Endothelial cell of umbilical vein (primary cell): ENCODE data around the gene GAR1. TPM values are rescaled to one million over a fixed set of nuclear protein-coding genes. Genes with fewer than 3 reads are reported as not detected.

ENCODE experiments used
- BruUV-seq: library from RNA; stranded (reverse); fragments of 400-500 nt; replicated peaks from 2 replicates; lab custom pipeline; 2021; lab: Mats Ljungman, UMichigan
- CTCF ChIA-PET: fragments of 300-600, 350-600 bp; sonication (Branson Sonifier 250); formaldehyde crosslinking; loops from one replicate; lab custom pipeline; 2021; ENCODE audit warnings: antibody characterized with exemption, inconsistent platforms; lab: Charles Lee
- POLR2A ChIA-PET: fragments of 300-600, 350-600 bp; sonication (Branson Sonifier 250); formaldehyde crosslinking; loops from one replicate; lab custom pipeline; 2021; ENCODE audit warnings: antibody characterized with exemption, inconsistent platforms; lab: Charles Lee
- DNase-seq: peaks from one replicate; pipeline ENCODE4 v3.0.0-alpha.2; 2011; ENCODE audit warnings: low read depth, low spot score
- FAIRE-seq: peaks from 2 replicates; lab custom pipeline; 2011; peaks lifted over from hg19 to GRCh38; lab: Jason Lieb, UNC
- H2AFZ ChIP-seq: 2 replicates; pipeline ENCODE4 v1.6.0; 2012; ENCODE audit warnings: low read depth, low read length, control low read depth, inconsistent platforms
- H3K27ac ChIP-seq: 2 replicates; pipeline ENCODE4 v1.5.1; 2011; ENCODE audit warnings: low read depth, mild to moderate bottlenecking, control low read depth, low read length, moderate library complexity; ENCODE audit not compliant: insufficient read depth
- H3K27me3 ChIP-seq, 2 experiments: 2 replicates each; pipeline versions ENCODE4 v1.6.0 to v1.6.1; 2011; ENCODE audit warnings: low read length in 2 of 2, mixed read lengths in 1 of 2; ENCODE audit not compliant: control insufficient read depth in 2 of 2, insufficient read depth in 2 of 2
- H3K36me3 ChIP-seq, 2 experiments: 2 replicates in 1 of 2; 3 replicates in 1 of 2; pipeline ENCODE4 v1.5.1; 2011; ENCODE audit warnings: low read length in 2 of 2, mild to moderate bottlenecking in 1 of 2, moderate library complexity in 1 of 2; ENCODE audit not compliant: control insufficient read depth in 2 of 2, insufficient read depth in 2 of 2; ENCODE audit errors: extremely low read depth in 1 of 2
- H3K4me1 ChIP-seq: 3 replicates; pipeline ENCODE4 v1.5.1; 2011; ENCODE audit warnings: mild to moderate bottlenecking, low read length; ENCODE audit not compliant: control insufficient read depth, insufficient read depth; ENCODE audit errors: extremely low read depth
- H3K4me2 ChIP-seq: 2 replicates; pipeline ENCODE4 v1.6.1; 2011; ENCODE audit warnings: low read length, control low read depth, mixed read lengths; ENCODE audit not compliant: insufficient read depth
- H3K4me3 ChIP-seq, 3 experiments: fragments of 200-600 bp in 1 of 3; sonication (generic), shearing (Covaris generic) in 1 of 3; replicated peaks in 1 of 3; 2 replicates each; pipeline ENCODE4 v1.5.1; 2011 to 2016; ENCODE audit warnings: control low read depth in 3 of 3, low read length in 3 of 3, mild to moderate bottlenecking in 2 of 3, inconsistent platforms in 1 of 3, low read depth in 1 of 3, moderate library complexity in 1 of 3; ENCODE audit not compliant: insufficient read depth in 1 of 3
- H3K79me2 ChIP-seq: 2 replicates; pipeline ENCODE4 v1.6.0; 2012; ENCODE audit warnings: low read length, inconsistent platforms; ENCODE audit not compliant: control insufficient read depth, insufficient read depth
- H3K9ac ChIP-seq: replicated peaks from 2 replicates; pipeline ENCODE3; 2011; ENCODE audit warnings: low read length, control low read depth; ENCODE audit not compliant: insufficient read depth; ENCODE audit errors: extremely low read depth
- H3K9me1 ChIP-seq: replicated peaks from 3 replicates; pipeline ENCODE4 v1.6.0; 2011; ENCODE audit warnings: mild to moderate bottlenecking, low read length; ENCODE audit not compliant: control insufficient read depth, insufficient read depth; ENCODE audit errors: extremely low read depth
- H3K9me3 ChIP-seq: replicated peaks from 2 replicates; pipeline ENCODE4 v1.5.1; 2012; ENCODE audit warnings: low read length, inconsistent platforms; ENCODE audit not compliant: control insufficient read depth, insufficient read depth
- H4K20me1 ChIP-seq: replicated peaks from 2 replicates; pipeline ENCODE3; 2011; ENCODE audit warnings: mild to moderate bottlenecking, low read length; ENCODE audit not compliant: control insufficient read depth, insufficient read depth; ENCODE audit errors: extremely low read depth
- CTCF ChIP-seq, 2 donors: IDR thresholded peaks; 1 replicate in 1 of 2; 2 replicates in 1 of 2; pipeline ENCODE4 v1.5.1; 2011; ENCODE audit warnings: low read length in 2 of 2, mild to moderate bottlenecking in 2 of 2, moderate library complexity in 2 of 2, control low read depth in 1 of 2, inconsistent platforms in 1 of 2, low read depth in 1 of 2; ENCODE audit not compliant: insufficient read depth in 1 of 2; ENCODE audit errors: extremely low read depth in 1 of 2
- EZH2 ChIP-seq: IDR thresholded peaks from 2 replicates; pipeline ENCODE4 v1.6.1; 2012; ENCODE audit warnings: borderline replicate concordance, low read depth, mild to moderate bottlenecking, moderate library complexity, low read length, inconsistent platforms; ENCODE audit not compliant: severe bottlenecking
- FOS ChIP-seq: IDR thresholded peaks from 2 replicates; pipeline ENCODE4 v1.6.1; 2011; ENCODE audit warnings: mild to moderate bottlenecking, low read length, moderate library complexity, borderline replicate concordance; ENCODE audit not compliant: insufficient read depth
- GATA2 ChIP-seq: IDR thresholded peaks from 2 replicates; pipeline ENCODE4 v1.7.0; 2011; ENCODE audit warnings: low read depth, mild to moderate bottlenecking, moderate library complexity, mixed read lengths, low read length; ENCODE audit not compliant: insufficient read length, insufficient read depth
- JUN ChIP-seq: IDR thresholded peaks from 2 replicates; pipeline ENCODE4 v1.6.1; 2011; ENCODE audit warnings: borderline replicate concordance, low read depth; ENCODE audit not compliant: insufficient read length, insufficient read depth
- MAX ChIP-seq: IDR thresholded peaks from 2 replicates; pipeline ENCODE4 v1.6.1; 2011; ENCODE audit not compliant: insufficient read depth, insufficient read length
- MYC ChIP-seq: IDR thresholded peaks from one replicate; pipeline ENCODE4 v1.6.1; 2011; ENCODE audit warnings: mild to moderate bottlenecking, low read depth, low read length
- POLR2A ChIP-seq: IDR thresholded peaks from 2 replicates; pipeline ENCODE4 v1.6.1; 2012; ENCODE audit warnings: low read depth, mild to moderate bottlenecking, control low read depth, low read length
- POLR2AphosphoS5 ChIP-seq: IDR thresholded peaks from 2 replicates; pipeline ENCODE4 v1.6.1; 2012; ENCODE audit warnings: low read depth, mild to moderate bottlenecking, control low read depth, low read length, moderate library complexity; ENCODE audit not compliant: insufficient read depth
- dilution Hi-C: fragments of 300-500 bp; cut with MboI; formaldehyde crosslinking; loops from one replicate; pipeline ENCODE4 v1.15.0; 2019; ENCODE audit warnings: low sequenced_read_pairs; ENCODE audit not compliant: extremely low pct_ligation_motif_present
- intact Hi-C: fragments of 100-400 bp; cut with micrococcal nuclease; formaldehyde crosslinking; loops from one replicate; pipeline ENCODE4 v1.10.0; 2022
- polyA plus RNA-seq, 4 experiments: library from polyadenylated mRNA; depleted of rRNA in 3 of 4; stranded (reverse) in 3 of 4; unstranded in 1 of 4; fragments of >200 nt; gene quantifications; 2 replicates each; pipeline versions ENCODE4 v1.2.1 to v1.2.3, GENCODE V29; 2011 to 2012; ENCODE audit warnings: missing spikeins in 1 of 4
- total RNA-seq: library from RNA; stranded (reverse); gene quantifications from 2 replicates; pipeline ENCODE4 v1.2.3, GENCODE V29; 2021

Gene GAR1
- total and polyA plus RNA-seq, 2 donors (not counting 3 experiments of a cell fraction or from before 2014, with no cell fraction given): 12.7 to 29.1 TPM

GRCh38 chr4:109798866-109799265 lies 16.7 kb upstream of the GAR1 start:
- no TSS peak for BruUV-seq
- CTCF ChIA-PET: interaction anchor here (1.1 kb wide), 1 partner anchor 366 kb away, joined by 3 read pairs; no protein-coding TSS in a partner anchor
- TF ChIP-seq CTCF (IDR thresholded peaks at IDR 0.05; ENCODE audit: extremely low read depth in 1 of 2, insufficient read depth in 1 of 2, low read depth in 1 of 2, low read length in 2 of 2) (no peak), EZH2 (no peak), JUN (no peak), POLR2A (no peak), GATA2 (no peak), POLR2AphosphoS5 (no peak), FOS (no peak), MYC (no peak), MAX (no peak)

More at GRCh38 chr4:109798866-109799265, 16.7 kb upstream of the GAR1 start:
- H3K9ac ChIP-seq: no peak overlapping the region
- FAIRE-seq: no peak
- H4K20me1 ChIP-seq: no peaks in the 10 kb centered on the region
- intact Hi-C loops (no loop called here), dilution Hi-C loops (no loop called here)
- POLR2A ChIA-PET: no interaction called here
- no peaks in the 10 kb centered on the region for H3K9me3 ChIP-seq
- no peaks in the 10 kb centered on the region for H3K9me1 ChIP-seq
- no peak overlapping the region for H3K4me3 ChIP-seq
- H3K36me3 ChIP-seq: no peaks in the 10 kb centered on the region
- H2AFZ ChIP-seq: no peak overlapping the region
- H3K79me2 ChIP-seq: no peaks in the 10 kb centered on the region
- peaks cover 12% of the 10 kb centered on the region for H3K4me1 ChIP-seq
- no peak overlapping the region for H3K4me2 ChIP-seq
- DNase-seq: no peak
- H3K27ac ChIP-seq: no peak overlapping the region
- H3K27me3 ChIP-seq: no peaks in the 10 kb centered on the region
